NB4 (cell line): ENCODE measurements around the gene CPLX1.

Source experiments
- CTCF ChIP-seq: IDR thresholded peaks from one replicate; pipeline ENCODE4 v1.5.1; 2012; ENCODE audit warnings: low read depth, low read length
- MYC ChIP-seq: IDR thresholded peaks from 2 replicates; pipeline ENCODE4 v1.6.1; 2011; ENCODE audit warnings: low read depth, low read length
- POLR2A ChIP-seq: IDR thresholded peaks from 2 replicates; pipeline ENCODE4 v1.6.1; 2011; ENCODE audit warnings: mild to moderate bottlenecking; ENCODE audit not compliant: insufficient read length; ENCODE audit errors: extremely low read depth
- TF ChIP-seq, protein P1 (sequence below): IDR thresholded peaks from 2 replicates; pipeline ENCODE4 v1.6.1; 2011; ENCODE audit warnings: low read depth, low read length

DNA sequence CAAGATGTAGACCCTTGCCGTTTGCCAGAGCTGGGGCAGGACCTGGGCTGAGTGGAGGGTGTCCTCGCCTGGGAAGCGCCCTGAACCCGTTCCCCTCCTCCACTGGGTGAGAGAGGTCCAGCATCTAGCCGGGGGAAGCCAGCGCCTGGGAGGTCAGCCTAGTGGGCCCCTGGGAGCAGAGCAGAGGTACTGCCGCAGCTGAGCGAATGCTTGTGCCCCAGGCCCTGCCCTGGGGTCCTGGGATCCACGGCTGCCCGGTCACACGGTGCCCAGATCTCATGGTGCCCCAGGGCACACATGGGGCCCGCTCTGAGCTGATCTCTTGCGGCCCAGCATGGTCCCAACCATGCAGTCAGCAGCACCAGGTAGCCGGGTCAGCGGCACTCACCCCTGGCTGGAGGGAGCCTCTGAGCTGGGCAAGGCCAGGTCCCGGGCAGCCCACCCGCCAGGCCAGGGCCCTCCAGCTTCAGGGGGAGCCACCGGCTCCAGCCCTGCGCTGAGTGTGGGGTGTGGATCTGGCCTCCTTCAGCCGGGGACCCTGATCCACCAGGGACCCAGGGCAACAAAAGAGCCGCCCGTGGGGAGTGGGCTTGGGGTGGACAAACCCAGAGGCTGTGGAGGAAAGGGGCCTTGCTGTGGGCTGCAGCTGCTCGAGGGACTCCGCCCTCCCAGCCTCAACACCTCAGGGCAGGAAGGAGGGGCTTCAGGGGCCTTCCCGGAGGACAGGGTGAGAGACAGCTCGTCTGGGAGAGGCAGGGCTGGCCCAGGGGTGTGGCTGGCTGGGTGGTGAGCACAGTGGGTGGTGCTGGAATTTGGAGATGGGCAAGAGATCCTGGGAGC is 4.1 kb upstream of the CPLX1 start:
- TF ChIP-seq CTCF (no peak), POLR2A (no peak), MYC (no peak)
- TF ChIP-seq, protein P1, sequence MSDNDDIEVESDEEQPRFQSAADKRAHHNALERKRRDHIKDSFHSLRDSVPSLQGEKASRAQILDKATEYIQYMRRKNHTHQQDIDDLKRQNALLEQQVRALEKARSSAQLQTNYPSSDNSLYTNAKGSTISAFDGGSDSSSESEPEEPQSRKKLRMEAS = no peak
